GM12875 (cell line): Measurements from ENCODE around the gene PPP1R15A.
"Not testable (repeated sequence)": the region's sequence is repeated elsewhere in the genome, so short reads cannot be mapped to it uniquely, and the experiment has no call there.

ENCODE experiments used
- H3K4me3 ChIP-seq: one replicate; pipeline ENCODE4 v1.5.1; 2011; ENCODE audit warnings: low read depth, low read length, control low read depth
- CTCF ChIP-seq: IDR thresholded peaks from 2 replicates; pipeline ENCODE4 v1.5.1; 2011; ENCODE audit warnings: low read depth, mild to moderate bottlenecking, control low read depth, inconsistent platforms, low read length, moderate library complexity, borderline replicate concordance; ENCODE audit not compliant: insufficient read depth

The PPP1R15A gene

GRCh38 chr19:48899781-48900476 is 27.7 kb downstream of the PPP1R15A start, which contains the start of gene NUCB1:
TSS of gene NUCB1 (plus strand) at chr19:48900312. CDS start at chr19:48900797, 485 bp downstream.
- TF ChIP-seq CTCF, result no peak

GRCh38 chr19:48900477-48901406 is 28.5 kb downstream of the PPP1R15A start:
- TF ChIP-seq CTCF, result no peak

More at GRCh38 chr19:48899781-48900476, 27.7 kb downstream of the PPP1R15A start, which contains the start of gene NUCB1:
- peak within 1 kb of the TSS; percentile 72 for H3K4me3 ChIP-seq

GRCh38 chr19:48902291-48902690 is 30.1 kb downstream of the PPP1R15A start:
- not testable (repeated sequence) for H3K4me3 ChIP-seq

More at GRCh38 chr19:48900477-48901406, 28.5 kb downstream of the PPP1R15A start:
- H3K4me3 ChIP-seq, result peak overlapping the region; percentile 72

GRCh38 chr19:48903788-48904187 is 31.6 kb downstream of the PPP1R15A start:
- H3K4me3 ChIP-seq, result not testable (repeated sequence)

GRCh38 chr19:48905664-48906063 is 33.4 kb downstream of the PPP1R15A start:
- TF ChIP-seq CTCF, result no peak
- no peak overlapping the region for H3K4me3 ChIP-seq

GRCh38 chr19:48906324-48906723 is 34.1 kb downstream of the PPP1R15A start:
- no peak overlapping the region for H3K4me3 ChIP-seq
- TF ChIP-seq CTCF, result no peak

GRCh38 chr19:48907671-48908070 is 35.5 kb downstream of the PPP1R15A start:
- no peak for TF ChIP-seq CTCF
- no peak overlapping the region for H3K4me3 ChIP-seq

GRCh38 chr19:48909424-48910077 is 37.3 kb downstream of the PPP1R15A start:
- not testable (repeated sequence) for H3K4me3 ChIP-seq
